Stimulated activated CD8-positive, alpha-beta memory T cell treated with anti-CD3 and anti-CD28 coated beads, Interleukin-15, amount 100 ng/mL, for 1 hour (primary cell): ENCODE results near the gene RYR1.
A peak's percentile ranks its signal among the peaks of the same experiment; 100 is the strongest.
"Not testable (repeated sequence)": the region's sequence is repeated elsewhere in the genome, so short reads cannot be mapped to it uniquely, and the experiment has no call there.

Experiments used
- DNase-seq: peaks from one replicate; pipeline ENCODE4 v3.0.0-alpha.2; 2020; ENCODE audit warnings: low read depth

The RYR1 gene

GRCh38 chr19:38514812-38515633 is 81.5 kb downstream of the RYR1 start:
- peak; percentile 50 for DNase-seq

DNA sequence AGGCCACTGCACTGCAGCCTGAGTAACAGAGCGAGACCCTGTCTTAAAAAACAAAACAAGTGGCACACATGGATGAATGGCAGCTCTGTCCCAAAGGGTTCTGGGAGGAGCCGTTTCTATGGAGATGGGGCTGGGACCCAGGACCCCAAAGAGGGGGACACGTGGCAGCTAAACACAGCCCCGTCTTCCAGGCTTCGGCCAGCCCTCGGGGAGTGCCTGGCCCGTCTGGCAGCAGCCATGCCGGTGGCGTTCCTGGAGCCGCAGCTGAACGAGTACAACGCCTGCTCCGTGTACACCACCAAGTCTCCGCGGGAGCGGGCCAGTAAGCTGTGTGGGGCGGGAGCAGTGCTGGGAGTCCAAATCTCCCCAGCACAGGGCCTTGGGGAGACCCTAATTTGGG is 82.4 kb downstream of the RYR1 start:
- no peak for DNase-seq

DNA sequence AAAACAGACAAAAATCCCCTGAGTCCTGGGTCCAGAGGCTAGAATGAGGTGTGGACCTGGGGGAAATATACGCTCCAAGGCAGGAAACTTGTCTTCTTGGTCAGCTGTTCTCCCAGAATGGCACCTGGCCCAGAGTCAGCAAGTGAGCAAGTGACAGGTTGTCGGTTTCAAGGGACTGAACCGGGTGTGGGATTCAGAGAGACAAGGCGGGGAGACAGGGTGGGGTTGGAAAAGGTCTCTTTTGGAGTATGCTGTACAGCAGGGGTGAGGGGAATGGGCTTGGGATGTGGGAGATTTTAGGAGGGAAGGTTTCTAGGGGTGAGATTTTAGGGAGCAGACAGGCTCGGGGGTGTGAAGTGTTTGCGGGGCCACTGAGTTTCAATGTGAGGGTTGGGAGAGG is 83.3 kb downstream of the RYR1 start:
- DNase-seq = no peak

DNA sequence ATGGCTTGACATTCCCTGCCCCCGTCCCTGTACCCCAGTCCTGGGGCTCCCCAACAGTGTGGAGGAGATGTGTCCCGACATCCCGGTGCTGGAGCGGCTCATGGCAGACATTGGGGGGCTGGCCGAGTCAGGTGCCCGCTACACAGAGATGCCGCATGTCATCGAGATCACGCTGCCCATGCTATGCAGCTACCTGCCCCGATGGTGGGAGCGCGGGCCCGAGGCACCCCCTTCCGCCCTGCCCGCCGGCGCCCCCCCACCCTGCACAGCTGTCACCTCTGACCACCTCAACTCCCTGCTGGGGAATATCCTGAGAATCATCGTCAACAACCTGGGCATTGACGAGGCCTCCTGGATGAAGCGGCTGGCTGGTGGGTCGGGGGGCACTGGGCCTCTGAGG is 83.8 kb downstream of the RYR1 start:
- DNase-seq = no peak

DNA sequence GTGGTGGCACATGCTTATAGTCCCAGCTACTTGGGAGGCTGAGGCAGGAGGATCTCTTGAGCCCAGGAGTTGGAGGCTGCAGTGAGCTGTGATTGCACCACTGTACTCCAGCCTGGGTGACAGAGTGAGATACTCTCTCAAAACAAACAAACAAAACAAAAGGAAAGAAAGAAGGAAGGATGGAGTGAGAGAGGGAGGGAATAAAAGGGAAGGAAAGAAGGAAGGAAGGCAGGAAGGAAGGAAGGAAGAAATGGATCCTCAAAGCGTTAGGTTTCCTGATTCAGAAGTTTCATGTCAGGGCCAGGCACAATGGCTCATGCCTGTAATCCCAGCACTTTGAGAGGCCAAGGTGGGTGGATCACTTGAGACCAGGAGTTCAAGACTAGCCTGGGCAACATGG is 84.5 kb downstream of the RYR1 start:
- DNase-seq = not testable (repeated sequence)

DNA sequence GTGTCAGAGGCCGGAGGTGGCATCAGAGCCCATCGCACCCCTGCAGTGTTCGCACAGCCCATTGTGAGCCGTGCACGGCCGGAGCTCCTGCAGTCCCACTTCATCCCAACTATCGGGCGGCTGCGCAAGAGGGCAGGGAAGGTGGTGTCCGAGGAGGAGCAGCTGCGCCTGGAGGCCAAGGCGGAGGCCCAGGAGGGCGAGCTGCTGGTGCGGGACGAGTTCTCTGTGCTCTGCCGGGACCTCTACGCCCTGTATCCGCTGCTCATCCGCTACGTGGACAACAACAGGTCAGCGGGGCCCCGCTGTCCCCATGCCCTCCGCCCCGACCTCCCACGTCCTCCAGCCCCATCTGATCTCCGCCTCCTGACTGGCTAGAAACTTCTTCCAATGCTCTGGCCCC is 85.7 kb downstream of the RYR1 start:
- DNase-seq = no peak

DNA sequence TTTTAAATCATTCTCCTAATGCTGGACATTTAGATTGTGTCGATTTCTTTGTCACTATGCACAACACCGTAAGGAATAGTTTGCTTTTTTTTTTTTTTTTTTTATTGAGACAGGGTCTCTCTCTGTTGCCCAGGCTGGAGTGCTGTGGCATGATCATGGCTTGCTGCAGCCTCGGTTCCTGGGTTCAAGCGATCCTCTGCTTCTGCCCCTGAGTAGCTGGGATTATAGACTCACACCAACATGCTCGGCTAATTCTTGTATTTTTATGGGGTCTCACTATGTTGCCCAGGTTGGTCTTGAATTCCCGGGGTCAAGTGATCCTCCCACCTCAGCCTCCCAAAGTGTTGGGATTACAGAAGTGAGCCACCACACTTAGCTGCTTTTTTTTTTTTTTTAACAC is 86.5 kb downstream of the RYR1 start:
- DNase-seq = no peak

DNA sequence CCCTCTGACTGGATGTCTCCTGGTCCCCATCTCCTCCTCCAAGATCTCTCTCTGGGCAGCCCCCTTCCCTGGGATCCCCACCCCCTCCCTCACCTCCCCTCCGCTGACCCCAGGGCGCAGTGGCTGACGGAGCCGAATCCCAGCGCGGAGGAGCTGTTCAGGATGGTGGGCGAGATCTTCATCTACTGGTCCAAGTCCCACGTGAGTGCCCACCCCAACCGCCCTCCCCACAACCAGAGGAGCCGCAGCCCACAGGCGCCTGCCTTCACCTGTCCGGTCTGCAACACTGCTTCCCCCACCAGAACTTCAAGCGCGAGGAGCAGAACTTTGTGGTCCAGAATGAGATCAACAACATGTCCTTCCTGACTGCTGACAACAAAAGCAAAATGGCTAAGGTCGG is 89.4 kb downstream of the RYR1 start:
- no peak for DNase-seq

GRCh38 chr19:38523319-38523718 is 89.8 kb downstream of the RYR1 start:
- DNase-seq = no peak

GRCh38 chr19:38524369-38524768 is 90.9 kb downstream of the RYR1 start:
- no peak for DNase-seq

DNA sequence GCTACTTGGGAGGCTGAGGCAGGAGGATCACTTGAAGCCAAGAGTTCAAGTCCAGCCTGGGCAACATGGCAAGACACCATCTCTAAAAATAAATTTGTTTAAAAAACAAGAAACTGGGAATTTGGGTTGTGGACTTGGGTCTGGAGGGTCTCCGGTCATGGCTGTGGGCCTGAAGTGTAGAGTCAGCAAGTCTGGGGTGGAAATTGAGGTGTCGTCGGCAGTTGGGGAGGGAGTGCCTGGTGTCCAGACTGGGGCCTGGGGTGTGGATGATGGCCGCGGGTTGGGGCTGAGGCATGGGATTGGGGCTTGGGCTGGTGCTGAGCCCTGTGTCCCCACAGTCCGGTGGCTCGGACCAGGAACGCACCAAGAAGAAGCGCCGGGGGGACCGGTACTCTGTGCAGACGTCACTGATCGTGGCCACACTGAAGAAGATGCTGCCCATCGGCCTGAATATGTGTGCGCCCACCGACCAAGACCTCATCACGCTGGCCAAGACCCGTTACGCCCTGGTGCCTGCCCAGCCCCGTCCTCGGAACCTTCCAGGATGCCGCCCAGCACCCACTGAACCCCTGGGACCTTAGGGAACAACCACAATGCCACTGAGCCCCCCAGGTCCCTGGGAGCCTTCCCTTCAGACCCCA is 91.6 kb downstream of the RYR1 start:
- no peak for DNase-seq

DNA sequence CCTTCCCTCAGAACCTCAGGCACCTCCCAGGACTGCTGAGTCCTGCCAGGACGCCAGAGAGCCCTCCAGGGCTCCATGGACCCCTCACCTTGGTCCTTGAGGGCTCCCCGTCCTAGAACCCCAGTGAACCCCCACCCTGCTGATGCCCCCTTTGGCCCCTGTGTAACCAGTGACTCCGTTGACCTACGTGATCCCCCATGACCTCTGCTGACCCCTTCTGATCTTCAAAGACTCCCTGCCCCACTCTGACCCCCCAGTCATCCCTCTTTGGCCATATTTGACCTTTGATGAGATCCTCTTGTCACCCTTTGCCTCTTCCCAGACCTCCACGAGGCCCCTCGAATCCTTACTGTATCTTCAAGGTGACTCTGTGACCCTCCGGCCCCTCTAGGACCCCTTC is 92.9 kb downstream of the RYR1 start:
- no peak for DNase-seq

- no peak for DNase-seq
Measured at GRCh38 chr19:38527466-38528136, 94.1 kb downstream of the RYR1 start.

GRCh38 chr19:38528213-38528755 is 94.8 kb downstream of the RYR1 start:
- no peak for DNase-seq

DNA sequence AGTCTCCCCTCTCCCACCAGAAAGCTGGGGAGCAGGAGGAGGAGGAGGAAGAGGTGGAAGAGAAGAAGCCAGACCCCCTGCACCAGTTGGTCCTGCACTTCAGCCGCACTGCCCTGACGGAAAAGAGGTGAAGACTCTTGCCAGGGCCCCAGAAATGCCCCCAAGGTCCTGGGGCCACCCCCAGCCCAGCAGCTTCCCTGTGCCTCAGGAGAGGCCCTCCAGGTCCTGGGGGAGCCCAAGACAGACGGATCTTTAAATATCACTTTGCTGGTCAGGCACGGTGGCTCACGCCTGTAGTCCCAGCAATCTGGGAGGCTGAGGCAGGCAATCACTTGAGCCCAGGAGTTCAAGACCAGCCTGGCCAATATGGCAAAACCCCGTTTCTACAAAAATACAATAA is 95.4 kb downstream of the RYR1 start:
- no peak for DNase-seq

DNA sequence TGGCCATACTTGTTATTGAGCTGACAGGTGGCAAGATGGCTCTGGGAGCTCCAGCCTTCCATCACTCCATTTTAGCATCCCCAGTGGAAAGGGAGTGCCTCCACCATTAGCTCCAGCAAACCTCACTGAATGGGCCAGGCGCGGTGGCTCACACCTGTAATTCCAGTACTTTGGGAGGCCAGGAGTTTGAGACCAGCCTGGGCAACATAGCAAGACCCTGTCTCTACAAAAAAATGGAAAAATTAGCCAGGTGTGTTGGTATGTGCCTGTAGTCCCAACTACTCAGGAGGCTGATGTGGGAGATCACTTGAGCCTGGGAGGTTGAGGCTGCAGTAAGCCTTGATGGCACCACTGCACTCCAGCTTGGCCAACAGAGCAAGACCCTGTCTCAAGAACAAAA is 98.0 kb downstream of the RYR1 start:
- no peak for DNase-seq

GRCh38 chr19:38532939-38533338 is 99.4 kb downstream of the RYR1 start:
- DNase-seq = no peak

DNA sequence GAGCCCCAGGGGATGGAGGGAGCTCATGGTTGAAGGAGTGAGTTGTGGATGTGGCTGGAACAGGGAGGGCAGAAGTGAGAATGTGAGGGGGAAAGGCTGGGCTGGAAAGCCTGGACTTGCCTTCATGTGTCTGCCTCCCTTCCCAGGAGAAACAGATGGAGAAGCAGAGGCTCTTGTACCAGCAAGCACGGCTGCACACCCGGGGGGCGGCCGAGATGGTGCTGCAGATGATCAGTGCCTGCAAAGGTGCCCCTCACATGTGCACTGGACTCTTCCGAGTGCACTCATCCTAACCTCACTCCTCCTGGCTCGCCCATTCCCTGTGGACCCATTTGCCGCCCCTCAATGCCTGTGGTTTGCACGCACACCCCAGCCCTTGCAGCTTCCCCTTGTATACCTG is 101.1 kb downstream of the RYR1 start:
- DNase-seq = no peak

DNA sequence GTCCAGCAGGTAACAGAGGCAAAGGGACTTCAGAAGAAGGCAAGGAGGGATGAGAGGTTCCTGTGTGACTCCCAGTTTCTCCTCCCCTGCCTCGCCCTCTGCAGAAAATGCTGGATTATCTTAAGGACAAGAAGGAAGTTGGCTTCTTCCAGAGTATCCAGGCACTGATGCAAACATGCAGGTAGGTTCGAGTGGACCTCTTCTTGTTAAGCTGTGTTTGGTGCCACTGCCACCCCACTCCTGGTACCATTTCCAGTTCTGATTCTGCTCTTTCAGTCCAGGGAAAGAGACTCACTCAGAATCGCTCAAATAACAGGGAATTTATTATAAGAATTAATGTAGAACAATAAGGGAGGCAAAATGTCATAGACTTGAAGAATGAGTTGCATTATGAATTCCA is 101.7 kb downstream of the RYR1 start:
- no peak for DNase-seq

DNA sequence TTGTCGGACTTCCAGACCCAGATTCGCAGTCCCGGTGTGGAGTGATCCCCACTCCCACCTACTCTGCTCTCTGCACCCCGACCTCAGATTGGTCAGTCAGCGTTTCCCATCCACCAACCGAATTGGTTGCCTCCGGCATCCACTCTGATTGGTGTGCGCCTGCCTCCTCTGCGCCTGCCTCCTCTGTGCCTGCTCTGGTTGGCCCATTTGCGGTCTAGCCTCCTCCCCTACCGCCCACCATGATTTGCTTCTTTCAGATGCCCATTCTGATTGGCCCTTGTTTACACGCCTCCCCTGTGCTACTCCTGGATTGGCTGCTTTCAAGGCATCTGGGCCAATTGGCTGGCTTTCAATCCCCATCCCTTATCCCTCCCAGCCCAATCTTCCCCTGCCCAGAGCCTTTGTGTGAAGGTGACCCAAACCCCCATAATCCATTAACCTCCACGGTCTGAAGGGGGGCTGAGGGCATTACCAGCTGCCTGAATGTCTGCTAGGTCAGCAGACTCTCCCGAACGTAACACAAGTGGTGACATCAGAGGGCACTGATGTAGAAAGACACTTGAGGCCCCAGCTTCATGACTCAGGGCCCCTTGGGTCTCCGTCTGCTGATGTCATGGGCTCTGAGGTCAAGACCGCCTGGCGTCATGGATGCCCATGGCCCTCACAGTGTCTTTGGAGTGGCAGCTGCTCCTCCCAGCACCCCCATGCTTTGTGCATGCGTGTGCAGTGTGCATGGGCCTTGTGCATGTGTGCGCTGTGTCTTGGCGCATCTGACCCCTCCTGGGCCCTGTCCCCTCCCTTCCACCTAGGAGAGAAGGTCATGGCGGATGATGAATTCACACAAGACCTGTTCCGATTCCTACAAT is 103.8 kb downstream of the RYR1 start:
- DNase-seq = no peak

GRCh38 chr19:38538386-38538785 is 104.9 kb downstream of the RYR1 start:
- no peak for DNase-seq
